Activated CD4-positive, alpha-beta T cell treated with anti-CD3 and anti-CD28 coated beads for 36 hours (primary cell): Measurements from ENCODE around the gene TRPC4AP. TPM values are rescaled to one million over a fixed set of nuclear protein-coding genes. Genes with fewer than 3 reads are reported as not detected.
A peak's percentile ranks its signal among the peaks of the same experiment; 100 is the strongest.

ENCODE experiments used
- ATAC-seq: fragments of 200-7000 bp; cut with Tn5 transposase; one replicate; pipeline ENCODE4 v1.10.0; 2021; ENCODE audit warnings: mild to moderate bottlenecking, moderate library complexity
- CTCF ChIA-PET: fragments of 350-600 bp; sonication (Branson Sonifier 250); formaldehyde crosslinking; loops from one replicate; lab custom pipeline; 2021; ENCODE audit warnings: antibody characterized with exemption; lab: Charles Lee
- POLR2A ChIA-PET: fragments of 350-600 bp; sonication (Branson Sonifier 250); formaldehyde crosslinking; loops from one replicate; lab custom pipeline; 2021; ENCODE audit warnings: antibody characterized with exemption, inconsistent platforms; lab: Charles Lee
- DNase-seq: peaks from one replicate; pipeline ENCODE4 v3.0.0-alpha.2; 2020
- H3K27ac Mint-ChIP-seq: one replicate; pipeline ENCODE4 v1.8.0; 2021; ENCODE audit warnings: mixed read lengths
- H3K27me3 Mint-ChIP-seq: one replicate; pipeline ENCODE4 v1.8.0; 2021; ENCODE audit warnings: mixed read lengths
- H3K36me3 Mint-ChIP-seq: one replicate; pipeline ENCODE4 v1.8.0; 2021; ENCODE audit warnings: low read depth, mixed read lengths
- H3K4me1 Mint-ChIP-seq: one replicate; pipeline ENCODE4 v1.8.0; 2021; ENCODE audit warnings: mixed read lengths
- H3K4me3 Mint-ChIP-seq: one replicate; pipeline ENCODE4 v1.8.0; 2021; ENCODE audit warnings: mild to moderate bottlenecking, moderate library complexity, mixed read lengths
- H3K9me3 Mint-ChIP-seq: one replicate; pipeline ENCODE4 v1.8.0; 2021; ENCODE audit warnings: low read depth, mixed read lengths
- intact Hi-C, 2 experiments: fragments of 100-400 bp; cut with DNase I in 1 of 2; cut with micrococcal nuclease in 1 of 2; formaldehyde crosslinking; loops; one replicate each; pipeline versions ENCODE4 v1.14.2 to v1.15.1; 2022 to 2024; cut with DNase I, micrococcal nuclease
- total RNA-seq, 2 experiments: library from RNA; stranded (reverse); gene quantifications; one replicate each; pipeline ENCODE4 v1.2.3, GENCODE V29; 2021

The TRPC4AP gene
- total RNA-seq, 2 experiments from 2014 or later, result 36.0 to 39.6 TPM

DNA sequence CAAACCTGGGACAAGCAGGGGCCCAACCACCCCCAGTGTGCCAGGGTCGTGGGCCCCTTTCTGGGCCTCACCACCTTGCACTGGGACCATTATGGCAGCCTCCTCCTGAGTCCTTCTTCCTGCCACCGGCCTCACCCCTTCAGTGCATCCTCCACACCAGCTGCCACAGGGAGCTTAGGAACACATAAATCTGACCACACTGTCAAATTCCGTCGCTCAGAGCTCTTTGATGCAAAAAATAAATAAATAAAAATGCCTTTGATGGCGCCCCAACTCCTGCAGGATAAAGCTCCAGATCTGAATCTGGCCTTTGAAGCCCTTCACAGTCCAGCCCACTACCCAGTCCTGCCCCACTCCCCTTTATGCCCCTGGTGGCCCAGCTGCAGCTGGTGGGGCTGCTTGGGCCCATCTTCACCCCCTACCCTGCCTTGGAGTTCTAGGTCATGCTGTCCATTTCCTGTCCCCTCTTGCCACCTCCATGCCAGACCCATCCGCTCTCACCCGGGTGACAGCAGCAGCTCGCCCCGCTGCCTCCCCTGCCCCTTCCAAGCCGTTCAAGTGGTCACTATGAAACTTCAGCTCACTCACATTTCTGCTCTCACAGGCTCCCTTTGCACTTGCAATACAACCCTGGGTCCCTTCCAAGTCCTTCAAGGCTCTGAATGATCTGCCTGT, 120.9 kb downstream of the TRPC4AP start:
- POLR2A ChIA-PET, result interaction anchor here (0.8 kb wide), 1 partner anchor 95 kb away, joined by 3 read pairs; the partner anchor contains the start of gene ACSS2
- H3K4me1 Mint-ChIP-seq, result no peaks in the 10 kb centered on the region
- no peaks in the 10 kb centered on the region for H3K36me3 Mint-ChIP-seq
- no peak for ATAC-seq
- H3K27ac Mint-ChIP-seq, result no peak overlapping the region
- H3K4me3 Mint-ChIP-seq, result no peak overlapping the region
- DNase-seq, result no peak
- no peaks in the 10 kb centered on the region for H3K9me3 Mint-ChIP-seq
- peaks cover 2% of the 10 kb centered on the region for H3K27me3 Mint-ChIP-seq
- intact Hi-C loops, result no loop called here
- CTCF ChIA-PET, result no interaction called here

DNA sequence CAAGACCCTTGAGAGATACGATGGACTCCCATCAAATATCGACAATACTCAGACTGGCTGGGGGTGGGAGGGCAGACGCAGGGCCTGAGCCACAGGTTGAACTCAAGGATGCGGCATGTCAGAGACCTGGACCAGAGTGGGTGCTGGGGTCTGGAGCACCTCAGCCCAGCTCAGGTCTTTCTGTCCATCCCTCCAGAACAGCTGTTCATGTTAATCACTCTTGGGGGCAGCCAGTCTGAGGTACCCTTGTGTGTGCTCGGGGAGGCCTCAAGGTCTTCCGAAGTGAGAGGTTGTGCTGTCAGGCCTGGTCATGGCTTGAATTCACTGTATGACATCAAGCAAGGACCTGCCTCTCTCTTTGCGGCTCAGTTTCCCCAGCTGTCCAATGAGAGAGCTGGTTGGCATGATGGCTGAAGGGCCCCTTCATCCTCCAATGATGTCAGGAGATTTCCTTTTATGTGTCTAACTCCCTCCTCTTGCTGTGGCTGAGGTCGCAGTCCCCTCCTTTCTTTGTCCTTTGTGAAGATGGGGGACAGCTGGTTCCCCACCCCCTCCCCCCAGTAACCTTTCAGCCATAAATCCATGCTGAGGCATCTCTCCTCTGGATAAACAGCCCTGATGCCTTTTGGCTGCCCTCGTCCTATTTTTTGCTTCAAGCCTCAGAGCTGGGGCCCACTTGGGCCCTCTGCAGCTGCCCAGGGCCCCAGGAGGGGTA, 121.6 kb downstream of the TRPC4AP start:
- intact Hi-C loops, result no loop called here
- CTCF ChIA-PET, result no interaction called here
- DNase-seq (no peak), ATAC-seq (no peak)
- Mint-ChIP-seq H3K36me3 (no peaks in the 10 kb centered on the region), H3K27ac (no peak overlapping the region), H3K4me1 (no peaks in the 10 kb centered on the region), H3K9me3 (no peaks in the 10 kb centered on the region), H3K4me3 (no peak overlapping the region), H3K27me3 (peaks cover 2% of the 10 kb centered on the region)
- POLR2A ChIA-PET, result interaction anchor here (0.8 kb wide), 1 partner anchor 94 kb away, joined by 3 read pairs; the partner anchor contains the start of gene ACSS2

DNA sequence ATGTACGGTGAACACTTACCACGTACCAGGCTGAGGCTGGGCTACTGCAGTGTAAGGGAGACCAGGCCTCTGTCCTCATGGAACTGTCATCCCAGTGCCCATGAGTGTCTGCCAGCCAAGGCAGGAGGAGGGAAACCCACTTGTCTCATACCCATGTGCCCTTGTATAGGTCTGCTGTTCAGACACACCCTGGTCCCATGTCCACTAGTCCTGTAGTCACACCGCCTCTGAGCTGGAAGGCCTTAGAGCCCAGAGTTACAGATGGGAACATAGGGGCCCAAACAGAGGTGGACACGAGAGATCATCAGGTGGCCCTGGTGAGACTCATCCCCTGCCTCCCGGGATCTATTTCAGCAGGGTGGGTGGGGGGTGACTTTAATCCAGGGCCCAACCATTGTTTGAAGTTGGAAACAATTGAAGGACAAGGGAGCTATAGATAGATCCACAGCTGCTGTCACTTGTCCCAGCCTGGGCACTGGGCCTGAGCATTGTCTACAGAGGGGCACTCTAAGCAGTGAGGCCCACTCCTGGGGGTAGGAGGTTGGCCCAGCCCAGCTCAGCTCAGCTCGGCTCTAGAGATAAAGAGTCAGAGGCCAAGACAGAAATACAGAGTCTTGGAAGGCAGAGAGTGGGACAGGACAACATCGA, 122.3 kb downstream of the TRPC4AP start:
- ATAC-seq (no peak), DNase-seq (no peak)
- Mint-ChIP-seq H3K27me3 (peaks cover 2% of the 10 kb centered on the region), H3K4me1 (no peaks in the 10 kb centered on the region), H3K36me3 (no peaks in the 10 kb centered on the region), H3K27ac (no peak overlapping the region), H3K4me3 (no peak overlapping the region), H3K9me3 (no peaks in the 10 kb centered on the region)
- ChIA-PET POLR2A (no interaction called here), CTCF (interaction anchor here (0.6 kb wide), 1 partner anchor 42 kb away, joined by 3 read pairs; no protein-coding TSS in a partner anchor)
- intact Hi-C loops, result no loop called here

DNA sequence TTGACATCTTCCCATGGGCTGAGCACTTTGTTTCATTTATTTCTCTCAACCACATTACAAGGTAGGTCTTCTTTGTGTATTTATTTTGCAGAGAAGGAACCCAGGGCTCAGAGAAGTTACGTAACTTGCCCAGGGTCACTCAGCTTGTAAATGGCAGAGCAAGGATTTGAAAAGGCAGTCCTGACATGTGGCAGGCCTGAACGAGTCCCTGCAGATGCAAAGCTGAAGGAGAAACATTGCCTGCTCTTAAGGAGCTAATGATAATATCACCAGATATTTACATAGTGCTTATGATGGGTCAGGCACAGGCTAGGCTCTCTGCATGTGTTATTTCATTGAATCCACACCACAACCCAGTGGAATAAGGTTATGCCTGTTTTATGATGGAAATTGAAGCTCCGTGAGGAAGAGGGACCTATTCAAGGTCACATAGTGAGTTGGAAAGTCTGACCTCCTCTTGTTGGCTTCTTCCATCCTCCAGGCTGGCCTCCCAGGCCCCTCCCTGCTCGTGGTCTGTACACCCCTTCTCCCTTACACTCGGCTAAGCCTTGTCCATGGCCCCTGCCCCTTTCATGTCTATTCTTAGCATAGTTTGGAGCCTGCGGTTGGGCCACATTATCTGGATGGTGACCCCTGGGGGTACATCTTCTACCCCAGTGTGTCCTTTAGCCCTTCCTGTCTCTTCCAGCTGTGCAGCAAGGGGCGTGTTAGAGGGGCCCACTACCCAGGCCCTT, 124.4 kb downstream of the TRPC4AP start:
- ChIA-PET POLR2A (no interaction called here), CTCF (interaction anchor here (1.2 kb wide), 1 partner anchor 93 kb away, joined by 5 read pairs; no protein-coding TSS in a partner anchor)
- Mint-ChIP-seq H3K9me3 (no peaks in the 10 kb centered on the region), H3K27ac (no peak overlapping the region), H3K4me3 (no peak overlapping the region), H3K4me1 (no peaks in the 10 kb centered on the region), H3K36me3 (no peaks in the 10 kb centered on the region), H3K27me3 (no peaks in the 10 kb centered on the region)
- intact Hi-C loops, result no loop called here
- ATAC-seq, result no peak
- DNase-seq, result no peak

DNA sequence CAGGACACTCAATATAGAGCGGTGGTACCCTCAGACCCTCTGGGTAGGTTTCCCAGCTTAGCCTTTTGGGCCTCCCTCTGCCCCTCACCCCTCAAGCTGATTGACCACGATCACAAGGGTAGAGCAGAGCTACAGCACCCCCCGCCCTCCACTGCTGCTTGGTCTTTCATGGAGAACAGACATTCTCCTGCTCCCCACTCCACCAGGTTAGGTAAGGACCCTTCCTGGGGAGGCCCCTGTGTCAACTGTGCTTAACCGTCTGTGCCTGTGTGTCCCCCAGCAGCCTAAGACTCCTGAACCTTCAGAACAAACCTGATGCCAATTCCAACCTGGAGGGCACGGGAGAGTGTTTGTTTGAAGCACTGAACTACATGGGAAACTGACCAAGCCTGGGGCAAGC, 125.2 kb downstream of the TRPC4AP start:
- Mint-ChIP-seq H3K4me3 (no peak overlapping the region), H3K27me3 (no peaks in the 10 kb centered on the region), H3K36me3 (no peaks in the 10 kb centered on the region), H3K9me3 (no peaks in the 10 kb centered on the region), H3K4me1 (no peaks in the 10 kb centered on the region), H3K27ac (no peak overlapping the region)
- POLR2A ChIA-PET, result no interaction called here
- DNase-seq (no peak), ATAC-seq (no peak)
- intact Hi-C loops, result no loop called here
- CTCF ChIA-PET, result interaction anchor here (0.6 to 1.2 kb wide), 3 partner anchors 92 to 387 kb away, joined by 3 to 6 read pairs (median 5); partner anchors contain the start of gene GGT7

DNA sequence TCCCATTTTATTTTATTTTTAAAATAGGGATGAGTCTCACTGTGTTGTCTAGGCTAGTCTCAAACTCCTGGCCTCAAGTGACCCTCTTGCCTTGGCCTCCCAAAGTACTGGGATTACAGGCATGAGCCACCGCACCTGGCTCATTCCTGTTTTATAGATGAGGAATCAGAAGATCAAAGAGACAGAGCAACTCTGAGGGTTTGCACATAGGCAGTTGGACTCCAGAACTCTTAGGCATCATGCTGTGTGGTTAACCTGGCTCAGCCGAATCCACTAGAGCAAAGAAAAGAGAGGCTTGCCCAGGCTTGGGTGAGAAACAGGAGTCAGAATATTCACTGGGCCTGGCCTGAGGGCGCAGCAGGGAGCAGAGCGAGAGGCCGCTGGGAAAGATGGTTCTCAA, 127.6 kb downstream of the TRPC4AP start:
- Mint-ChIP-seq H3K36me3 (no peaks in the 10 kb centered on the region), H3K9me3 (no peaks in the 10 kb centered on the region), H3K4me1 (peaks cover 4% of the 10 kb centered on the region), H3K27me3 (no peaks in the 10 kb centered on the region), H3K4me3 (no peak overlapping the region), H3K27ac (no peak overlapping the region)
- POLR2A ChIA-PET, result no interaction called here
- no peak for ATAC-seq
- DNase-seq, result no peak
- CTCF ChIA-PET, result no interaction called here
- intact Hi-C loops, result no loop called here

DNA sequence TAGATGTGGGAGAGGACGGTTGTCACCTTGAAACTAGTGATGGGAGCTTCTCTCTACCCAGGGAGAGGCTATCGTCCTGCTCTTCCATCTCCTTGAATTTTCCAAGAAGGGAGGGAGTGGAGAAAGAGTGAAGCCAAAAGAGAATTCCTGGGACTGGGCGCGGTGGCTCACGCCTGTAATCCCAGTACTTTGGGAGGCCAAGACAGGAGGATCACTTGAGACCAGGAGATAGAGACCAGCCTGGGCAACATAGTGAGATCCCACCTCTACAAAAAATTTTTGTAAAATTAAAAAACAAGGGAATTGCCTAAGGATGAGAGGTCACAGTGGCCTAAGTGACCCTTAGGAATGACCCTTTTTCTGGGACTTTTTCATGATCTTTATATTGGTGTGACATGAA, 128.1 kb downstream of the TRPC4AP start:
- DNase-seq (no peak), ATAC-seq (no peak)
- H3K27me3 Mint-ChIP-seq, result no peaks in the 10 kb centered on the region
- intact Hi-C loops, result no loop called here
- no peak overlapping the region for H3K4me3 Mint-ChIP-seq
- no peak overlapping the region for H3K27ac Mint-ChIP-seq
- peaks cover 4% of the 10 kb centered on the region for H3K4me1 Mint-ChIP-seq
- H3K9me3 Mint-ChIP-seq, result no peaks in the 10 kb centered on the region
- H3K36me3 Mint-ChIP-seq, result no peaks in the 10 kb centered on the region
- ChIA-PET POLR2A (no interaction called here), CTCF (interaction anchor here (1.1 kb wide), 1 partner anchor 91 kb away, joined by 3 read pairs; no protein-coding TSS in a partner anchor)

DNA sequence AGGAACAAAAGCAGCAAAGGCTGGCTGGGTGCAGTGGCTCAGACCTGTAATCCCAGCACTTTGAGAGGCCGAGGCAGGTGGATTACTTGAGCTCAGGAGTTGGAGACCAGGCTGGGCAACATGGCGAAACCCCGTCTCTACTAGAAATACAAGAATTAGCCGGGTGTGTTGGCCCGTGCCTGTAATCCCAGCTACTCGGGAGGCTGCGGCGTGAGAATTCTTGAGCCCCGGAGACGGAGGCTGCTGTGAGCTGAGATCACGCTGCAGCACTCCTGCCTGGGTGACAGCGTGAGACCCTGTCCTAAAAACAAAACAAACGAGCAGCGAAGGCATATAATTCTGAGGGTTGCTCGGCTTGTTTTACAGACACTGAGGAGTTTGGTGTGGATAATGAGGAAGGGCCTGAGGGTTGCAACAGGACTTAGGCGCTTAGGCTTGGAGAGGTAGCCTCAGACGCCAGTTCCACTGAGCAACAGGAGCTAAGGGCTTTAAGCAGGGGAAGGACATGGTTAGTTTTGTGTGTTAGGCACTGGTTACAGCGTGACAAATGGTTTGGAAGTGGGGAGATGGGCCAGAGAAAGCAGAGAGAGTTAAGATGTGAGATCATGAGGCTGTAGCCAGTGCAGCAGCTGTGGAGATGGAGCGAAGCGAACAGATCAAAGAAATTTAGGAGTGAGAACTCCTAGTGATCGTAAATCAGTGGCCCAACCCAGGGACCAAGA, 135.7 kb downstream of the TRPC4AP start:
- ChIA-PET POLR2A (no interaction called here), CTCF (interaction anchor here (0.6 to 5.8 kb wide), 3 partner anchors 82 to 155 kb away, joined by 3 to 78 read pairs (median 4); partner anchors contain the start of genes ACSS2 and GGT7)
- H3K4me3 Mint-ChIP-seq, result no peak overlapping the region
- no peaks in the 10 kb centered on the region for H3K9me3 Mint-ChIP-seq
- no peaks in the 10 kb centered on the region for H3K27me3 Mint-ChIP-seq
- no peak for DNase-seq
- peak overlapping the region; percentile 94 for H3K27ac Mint-ChIP-seq
- peaks cover 10% of the 10 kb centered on the region for H3K36me3 Mint-ChIP-seq
- intact Hi-C loops, result loop anchor here (2.0 to 5.0 kb wide), 3 partner anchors 136 to 965 kb away; partner anchors contain the start of genes RALY (in 1 of the 2) and TRPC4AP (in 1 of the 2)
- ATAC-seq, result no peak
- peaks cover 20% of the 10 kb centered on the region for H3K4me1 Mint-ChIP-seq

DNA sequence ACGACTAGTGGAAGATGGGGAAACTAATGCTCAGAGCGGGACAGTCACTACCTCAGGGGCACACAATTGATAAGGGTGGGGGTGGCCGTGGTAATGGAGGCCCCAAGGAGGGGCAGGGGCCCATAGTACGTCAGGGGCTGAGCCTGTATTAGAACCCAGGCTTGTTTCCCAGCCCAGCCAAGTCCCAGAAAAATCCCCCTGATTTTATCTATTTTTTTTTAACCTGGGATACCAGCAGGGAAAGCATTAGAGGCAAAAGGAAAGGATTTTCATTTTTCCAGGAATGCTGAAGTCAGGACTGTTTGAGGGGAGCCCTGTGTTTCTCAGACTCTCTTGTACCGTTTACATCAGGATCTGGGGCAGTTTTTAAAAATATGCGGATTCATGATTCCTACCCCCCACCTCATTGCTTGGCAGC, 136.6 kb downstream of the TRPC4AP start:
- Mint-ChIP-seq H3K36me3 (peaks cover 10% of the 10 kb centered on the region), H3K9me3 (no peaks in the 10 kb centered on the region), H3K4me1 (peaks cover 20% of the 10 kb centered on the region), H3K27me3 (no peaks in the 10 kb centered on the region), H3K4me3 (peak overlapping the region; percentile 98), H3K27ac (peak overlapping the region; percentile 94)
- intact Hi-C loops, result loop anchor here (2.0 to 5.0 kb wide), 3 partner anchors 137 to 964 kb away; partner anchors contain the start of genes RALY (in 1 of the 2) and TRPC4AP (in 1 of the 2)
- CTCF ChIA-PET, result interaction anchor here (0.6 to 5.8 kb wide), 4 partner anchors 59 to 137 kb away, joined by 3 to 78 read pairs (median 4); partner anchors contain the start of genes ACSS2 and GGT7
- POLR2A ChIA-PET, result interaction anchor here (0.6 to 1.5 kb wide), 6 partner anchors 79 to 104 kb away, joined by 3 to 4 read pairs (median 3); partner anchors contain the start of genes ACSS2 and GGT7
- ATAC-seq, result no peak
- DNase-seq, result no peak
